ENCODE data around the gene MLPH.

Gene MLPH, protein sequence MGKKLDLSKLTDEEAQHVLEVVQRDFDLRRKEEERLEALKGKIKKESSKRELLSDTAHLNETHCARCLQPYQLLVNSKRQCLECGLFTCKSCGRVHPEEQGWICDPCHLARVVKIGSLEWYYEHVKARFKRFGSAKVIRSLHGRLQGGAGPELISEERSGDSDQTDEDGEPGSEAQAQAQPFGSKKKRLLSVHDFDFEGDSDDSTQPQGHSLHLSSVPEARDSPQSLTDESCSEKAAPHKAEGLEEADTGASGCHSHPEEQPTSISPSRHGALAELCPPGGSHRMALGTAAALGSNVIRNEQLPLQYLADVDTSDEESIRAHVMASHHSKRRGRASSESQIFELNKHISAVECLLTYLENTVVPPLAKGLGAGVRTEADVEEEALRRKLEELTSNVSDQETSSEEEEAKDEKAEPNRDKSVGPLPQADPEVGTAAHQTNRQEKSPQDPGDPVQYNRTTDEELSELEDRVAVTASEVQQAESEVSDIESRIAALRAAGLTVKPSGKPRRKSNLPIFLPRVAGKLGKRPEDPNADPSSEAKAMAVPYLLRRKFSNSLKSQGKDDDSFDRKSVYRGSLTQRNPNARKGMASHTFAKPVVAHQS

DNA sequence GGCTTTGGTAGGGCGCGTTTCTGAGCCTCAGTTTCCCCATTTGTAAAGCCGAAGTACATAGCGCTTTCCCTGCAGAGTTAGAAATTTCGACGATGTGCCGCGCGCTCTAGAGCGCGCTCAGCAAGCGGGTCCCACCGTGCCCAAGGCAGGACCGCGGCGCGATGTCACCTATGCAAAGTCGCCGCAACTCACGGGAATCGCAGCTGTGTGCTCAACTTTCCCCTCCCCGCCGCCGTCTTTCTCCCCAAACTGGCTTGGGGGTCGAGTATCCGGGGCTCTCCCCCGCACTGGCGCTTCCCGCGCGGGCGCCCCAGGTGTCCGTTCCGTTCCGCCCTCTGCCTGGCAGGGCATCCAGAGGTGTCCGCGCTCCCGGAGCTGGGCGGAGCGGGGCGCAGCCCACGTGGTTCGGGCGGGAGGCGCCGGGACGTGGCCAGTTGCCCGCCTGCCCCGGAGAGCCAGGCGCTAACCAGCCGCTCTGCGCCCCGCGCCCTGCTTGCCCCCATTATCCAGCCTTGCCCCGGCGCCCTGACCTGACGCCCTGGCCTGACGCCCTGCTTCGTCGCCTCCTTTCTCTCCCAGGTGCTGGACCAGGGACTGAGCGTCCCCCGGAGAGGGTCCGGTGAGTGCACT lies at the start of gene MLPH:
Gene MLPH, plus strand, starts transcription at position 433 of the 630 bp plus-strand sequence. CDS start 6,176 bp downstream, outside the sequence.
- DNase-seq, result no peak

DNA sequence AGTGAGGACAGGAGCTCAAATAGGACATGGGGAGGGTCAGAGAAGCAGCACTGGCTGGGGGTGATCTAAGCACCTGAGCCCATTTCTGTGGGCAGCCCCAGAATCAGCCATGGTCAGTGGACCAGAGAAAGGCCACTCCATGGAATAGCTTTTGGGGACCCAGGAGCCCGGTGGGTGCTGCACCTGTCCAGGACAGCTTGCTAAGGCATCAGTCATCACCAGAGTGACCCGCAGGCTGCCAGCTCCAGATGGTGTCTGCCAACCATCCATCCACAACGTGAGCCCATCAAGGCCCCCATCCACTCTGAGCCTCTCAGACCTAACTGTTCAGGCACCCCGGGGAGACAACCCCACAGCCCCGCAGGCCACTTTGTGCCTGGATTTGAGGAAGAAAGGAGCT lies 49.5 kb upstream of the MLPH start:
- no peak for DNase-seq

DNA sequence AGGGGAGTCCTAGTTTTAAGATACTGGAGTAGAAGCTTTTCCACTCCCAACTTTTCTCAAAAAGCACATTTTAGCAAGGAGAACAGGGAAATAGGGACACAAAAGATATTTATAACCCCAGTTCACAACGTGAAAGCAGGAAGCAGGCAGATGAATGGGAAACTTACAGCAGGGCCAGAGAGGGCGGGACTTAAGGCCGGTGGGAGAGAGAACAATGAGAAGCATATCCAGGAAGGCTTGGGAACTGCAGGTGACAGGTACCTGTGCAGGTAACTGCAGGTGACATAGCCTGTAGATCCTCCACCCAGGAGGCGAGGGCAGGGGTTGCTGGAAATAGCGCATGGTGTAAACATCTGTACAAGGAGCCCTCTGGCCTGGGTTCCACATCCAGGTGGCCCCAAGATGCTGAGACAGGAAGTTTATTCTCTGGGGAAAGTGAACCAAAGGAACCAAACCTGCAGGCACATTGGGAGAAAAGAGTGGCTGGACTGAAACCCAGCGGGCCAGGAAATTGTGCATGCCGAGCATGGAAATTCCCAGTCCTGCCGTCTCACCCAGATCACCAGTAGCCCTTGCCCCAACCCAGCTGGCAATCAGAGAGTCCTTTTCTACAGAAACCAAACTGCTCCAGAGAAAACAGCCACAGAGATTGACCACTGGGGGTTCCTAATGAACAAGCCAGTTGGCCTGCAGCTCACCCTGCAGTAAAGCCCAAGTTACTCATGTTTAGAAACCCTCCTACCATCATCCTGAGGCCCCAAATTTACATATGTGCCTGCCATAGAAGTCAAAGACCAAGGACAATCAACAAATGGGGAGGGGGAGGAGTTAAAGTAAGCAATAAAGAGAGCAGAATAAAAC lies 48.7 kb upstream of the MLPH start:
- no peak for DNase-seq

DNA sequence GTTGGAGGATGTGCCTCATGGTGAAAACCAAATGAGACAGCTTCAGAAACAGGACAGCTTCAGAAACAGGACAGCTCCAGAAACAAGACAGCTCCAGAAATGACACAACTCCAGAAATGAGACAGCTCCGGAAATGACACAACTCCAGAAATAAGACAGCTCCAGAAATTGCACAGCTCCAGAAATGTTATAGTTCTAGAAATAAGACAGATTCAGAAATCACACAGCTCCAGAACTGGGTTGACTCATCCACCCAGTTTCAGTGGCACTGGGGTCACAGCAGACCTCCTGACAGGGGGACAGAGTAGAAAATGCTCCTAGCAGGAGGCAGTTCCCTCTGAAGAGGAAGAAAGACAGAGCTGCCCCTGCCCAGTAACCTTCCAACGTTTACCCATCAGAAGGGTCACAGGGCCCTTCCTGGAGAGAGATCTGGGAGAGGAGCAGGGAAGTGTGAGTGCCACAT lies 46.2 kb upstream of the MLPH start:
- DNase-seq, result no peak

GRCh38 chr2:237441605-237442274 lies 45.3 kb upstream of the MLPH start:
- DNase-seq, result no peak

- no peak for DNase-seq
Measured at GRCh38 chr2:237444071-237444470, 43.0 kb upstream of the MLPH start.

DNA sequence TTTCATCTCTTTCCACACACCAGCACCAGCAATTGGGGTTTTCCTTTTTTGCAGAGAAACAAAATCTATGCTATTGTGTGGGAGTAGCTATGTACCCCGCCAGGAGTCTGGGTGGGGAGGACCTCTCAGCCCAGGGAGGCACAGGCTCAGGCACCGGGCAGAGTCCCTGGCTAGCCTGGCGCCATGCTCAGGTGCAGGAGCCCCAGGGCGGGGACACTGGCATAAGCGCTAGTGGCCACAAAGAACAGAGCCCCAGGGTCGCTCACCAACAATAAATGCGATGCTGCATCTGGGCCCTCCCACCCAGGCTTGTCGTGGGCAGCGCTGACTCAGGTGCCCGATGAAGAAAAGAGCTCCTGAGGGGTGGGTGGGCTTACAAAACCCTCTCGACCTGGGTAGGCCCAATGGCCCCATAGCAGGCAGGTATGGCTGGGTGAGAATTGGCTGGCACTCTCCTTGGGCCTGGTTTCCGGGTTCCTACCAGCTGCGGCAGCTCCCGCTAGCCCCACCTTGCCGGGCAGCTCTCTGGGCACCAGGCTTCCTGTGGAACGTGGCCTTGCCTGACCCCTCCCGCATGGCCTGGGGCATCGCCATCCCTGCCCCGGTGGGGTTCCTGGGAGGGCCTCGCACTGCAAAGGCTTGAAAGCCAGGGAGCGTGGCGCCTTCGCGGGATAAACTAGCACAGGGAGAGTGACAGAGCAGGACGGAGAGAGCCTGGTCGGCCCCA lies 41.3 kb upstream of the MLPH start:
- no peak for DNase-seq

DNA sequence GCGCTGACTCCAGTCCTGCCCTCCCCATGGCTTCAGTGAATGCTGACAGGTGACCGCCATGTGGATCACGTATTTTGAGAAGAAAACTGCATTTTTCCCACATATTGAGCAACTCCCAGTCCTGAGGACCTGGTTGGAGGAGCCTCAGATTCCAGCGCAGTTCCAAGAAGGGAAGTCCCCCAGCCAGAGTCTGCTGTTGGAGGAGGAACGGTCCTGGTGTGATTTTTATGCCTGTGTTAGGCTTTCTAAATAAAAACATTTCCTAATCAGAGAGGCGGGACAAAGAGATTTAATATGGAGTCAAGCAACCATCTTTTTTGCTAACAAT lies 40.7 kb upstream of the MLPH start:
- no peak for DNase-seq

DNA sequence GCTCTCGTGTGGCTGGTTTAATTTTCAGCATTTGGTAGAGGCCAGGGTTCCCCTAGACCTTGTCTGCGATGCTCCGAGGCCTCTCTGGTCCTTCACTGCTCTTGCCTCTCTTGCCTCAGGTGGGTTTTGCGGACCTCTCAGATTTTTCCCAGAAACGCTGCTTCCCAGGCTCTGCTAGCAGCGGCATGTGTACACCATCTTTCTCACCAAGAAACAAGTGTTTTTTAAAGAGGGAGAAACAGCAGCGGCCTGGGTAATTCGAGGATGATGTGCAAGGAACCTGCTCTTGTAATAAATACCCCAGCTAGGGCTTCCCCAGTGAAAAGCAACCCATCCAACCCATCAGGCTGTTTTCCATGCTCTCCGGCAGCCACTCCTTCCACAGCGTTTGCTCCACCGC lies 39.6 kb upstream of the MLPH start:
- DNase-seq, result no peak

DNA sequence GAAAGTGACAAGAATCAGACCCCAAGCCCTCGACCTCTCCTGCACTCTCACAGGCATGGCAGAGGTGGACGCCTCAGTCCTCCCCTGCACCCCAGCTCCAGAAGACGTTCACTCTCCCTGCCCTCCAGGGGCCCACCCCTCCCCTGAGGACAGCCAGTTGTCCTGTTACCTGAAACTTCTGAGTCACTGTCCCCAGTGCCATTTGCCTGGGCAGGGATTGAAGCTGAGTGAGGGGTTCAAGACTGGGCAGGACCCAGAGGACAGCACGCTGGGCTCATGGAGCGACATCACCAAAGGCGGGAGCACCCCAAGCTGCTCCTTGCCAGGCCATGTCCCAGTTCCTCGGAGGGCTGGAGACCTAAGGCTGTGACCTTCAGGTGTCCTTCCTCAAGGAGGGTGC lies 38.9 kb upstream of the MLPH start:
- no peak for DNase-seq

GRCh38 chr2:237448626-237449025 lies 38.4 kb upstream of the MLPH start:
- no peak for DNase-seq

GRCh38 chr2:237449193-237449881 lies 37.7 kb upstream of the MLPH start:
- no peak for DNase-seq

- DNase-seq, result no peak
Measured at GRCh38 chr2:237450108-237450507, 36.9 kb upstream of the MLPH start.

DNA sequence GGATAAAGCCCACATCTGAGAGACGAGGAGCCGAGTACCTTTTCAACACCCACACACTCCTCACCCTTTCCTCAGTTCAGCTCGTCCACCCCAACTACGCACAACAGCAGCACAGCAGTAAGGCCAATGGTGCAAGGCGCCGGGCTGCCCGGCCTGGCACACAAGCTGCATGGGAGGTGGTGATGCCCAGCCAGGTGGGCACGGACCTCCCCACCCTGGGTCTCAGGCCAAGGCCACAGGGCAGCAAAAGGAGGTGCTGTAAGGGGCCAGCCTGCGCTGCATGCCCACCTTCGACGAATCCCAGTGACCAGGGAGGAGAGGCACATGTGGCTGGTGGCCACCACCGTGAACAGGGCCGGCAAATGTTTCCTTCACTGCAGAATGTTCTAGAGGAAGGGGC lies 36.5 kb upstream of the MLPH start:
- no peak for DNase-seq

DNA sequence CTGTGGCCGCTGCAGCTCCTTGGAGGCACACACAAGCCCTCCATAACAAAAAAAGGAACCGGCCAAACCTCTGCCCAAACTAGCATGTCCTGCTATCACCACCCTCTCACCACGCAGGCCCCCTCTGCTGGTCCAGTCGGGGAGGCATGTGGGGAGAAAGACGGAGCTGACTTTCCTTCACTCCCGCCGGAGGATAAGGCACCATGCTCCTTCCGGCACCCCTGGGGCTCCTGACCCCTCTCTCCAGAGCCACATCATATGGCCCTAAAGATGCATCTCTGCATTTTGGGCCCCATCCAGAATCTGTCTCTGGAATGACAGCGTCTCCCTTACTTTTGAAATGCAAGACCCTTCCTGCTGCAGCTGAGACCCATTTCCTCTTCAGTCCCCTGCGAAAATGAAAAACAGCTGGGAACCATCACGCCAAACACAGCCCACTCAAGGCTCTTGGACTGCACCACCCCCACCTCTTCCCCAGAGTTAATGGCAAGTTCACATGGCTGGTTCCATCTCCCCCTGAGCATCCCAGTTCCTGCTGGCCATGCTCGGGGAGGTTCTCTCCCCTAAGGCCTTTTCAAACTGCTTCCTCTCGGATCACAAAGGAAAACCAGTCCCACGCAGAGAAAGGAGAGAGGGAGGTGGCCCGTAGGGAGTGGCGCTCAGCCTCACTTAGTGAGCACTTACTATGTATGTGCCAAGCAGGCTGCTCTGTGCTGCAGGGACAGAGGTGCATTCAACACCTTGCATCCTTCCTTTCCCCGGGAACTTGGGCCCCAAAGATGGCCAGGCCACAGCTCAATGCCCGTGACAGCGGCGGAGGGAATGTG lies 35.2 kb upstream of the MLPH start:
- no peak for DNase-seq

GRCh38 chr2:237452861-237453260 lies 34.2 kb upstream of the MLPH start:
- no peak for DNase-seq

- DNase-seq, result no peak
Measured at GRCh38 chr2:237453671-237454070, 33.4 kb upstream of the MLPH start.

DNA sequence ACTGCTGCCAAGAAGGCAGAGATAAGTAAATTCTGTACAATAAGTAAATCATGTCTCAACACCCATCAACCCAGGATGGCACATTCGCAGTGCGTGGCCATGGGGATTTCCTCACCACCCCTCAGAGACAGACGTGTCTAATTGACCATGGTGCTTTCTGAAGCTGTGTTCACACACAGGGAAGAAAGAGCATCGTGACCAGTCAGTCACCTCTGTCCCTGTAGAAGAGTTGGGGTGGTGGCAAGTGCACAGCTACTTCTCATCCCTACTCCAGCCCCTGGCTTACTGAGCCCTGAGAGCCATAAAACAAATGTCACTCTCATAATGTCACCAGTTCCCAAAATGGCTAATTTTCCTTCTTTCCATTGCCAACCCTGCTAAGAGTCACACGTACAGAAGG lies 31.3 kb upstream of the MLPH start:
- no peak for DNase-seq

DNA sequence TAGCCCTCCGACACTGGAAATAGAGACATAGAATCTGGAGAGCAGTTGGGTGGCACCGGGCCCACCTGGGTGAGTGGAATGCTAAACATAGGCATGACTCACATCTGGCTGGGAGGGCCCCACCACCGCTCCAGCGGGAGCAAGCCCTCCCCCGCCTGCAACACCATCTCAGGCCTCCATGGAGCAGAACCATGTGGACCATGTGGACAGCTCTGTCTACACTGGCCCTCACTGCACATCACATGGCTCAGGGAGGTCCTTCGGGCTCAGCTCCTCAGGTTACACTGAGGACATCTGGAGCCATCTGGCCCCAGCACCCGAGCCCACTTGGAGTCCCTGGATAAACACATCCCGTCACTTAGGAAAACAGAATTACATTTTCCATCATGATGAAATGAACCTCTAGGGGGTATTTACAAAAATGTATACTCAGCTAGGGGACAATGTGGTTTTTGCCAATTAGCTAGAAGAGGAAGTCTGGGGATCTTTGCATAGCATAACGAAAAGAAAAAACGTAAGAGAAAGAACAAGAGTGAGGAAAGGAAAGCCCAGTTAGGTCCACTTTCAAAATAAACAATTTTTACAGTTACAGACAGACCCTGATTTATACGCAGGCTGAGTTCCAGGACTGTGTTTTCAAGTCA lies 30.7 kb upstream of the MLPH start:
- no peak for DNase-seq

GRCh38 chr2:237457388-237457941 lies 29.6 kb upstream of the MLPH start:
- no peak for DNase-seq

Data from NCI-H1105 (cell line).